T-helper 1 cell treated with Interleukin-12 subunit alpha and Interleukin-12 subunit beta and Interleukin-4 antibody, amounts not matched to agents 30 ng/mL and 1 ng/mL, for 36 hours (primary cell): ENCODE data around the gene ANAPC2. TPM values are rescaled to one million over a fixed set of nuclear protein-coding genes. Genes with fewer than 3 reads are reported as not detected.

Experiments used
- intact Hi-C: fragments of 100-400 bp; cut with micrococcal nuclease; formaldehyde crosslinking; loops from one replicate; pipeline ENCODE4 v1.15.1; 2024
- total RNA-seq: library from RNA; stranded (reverse); gene quantifications from 2 replicates; pipeline ENCODE4 v1.2.3, GENCODE V29; 2022

The ANAPC2 gene
- total RNA-seq, 1 donor from 2014 or later = 77.0 TPM

DNA sequence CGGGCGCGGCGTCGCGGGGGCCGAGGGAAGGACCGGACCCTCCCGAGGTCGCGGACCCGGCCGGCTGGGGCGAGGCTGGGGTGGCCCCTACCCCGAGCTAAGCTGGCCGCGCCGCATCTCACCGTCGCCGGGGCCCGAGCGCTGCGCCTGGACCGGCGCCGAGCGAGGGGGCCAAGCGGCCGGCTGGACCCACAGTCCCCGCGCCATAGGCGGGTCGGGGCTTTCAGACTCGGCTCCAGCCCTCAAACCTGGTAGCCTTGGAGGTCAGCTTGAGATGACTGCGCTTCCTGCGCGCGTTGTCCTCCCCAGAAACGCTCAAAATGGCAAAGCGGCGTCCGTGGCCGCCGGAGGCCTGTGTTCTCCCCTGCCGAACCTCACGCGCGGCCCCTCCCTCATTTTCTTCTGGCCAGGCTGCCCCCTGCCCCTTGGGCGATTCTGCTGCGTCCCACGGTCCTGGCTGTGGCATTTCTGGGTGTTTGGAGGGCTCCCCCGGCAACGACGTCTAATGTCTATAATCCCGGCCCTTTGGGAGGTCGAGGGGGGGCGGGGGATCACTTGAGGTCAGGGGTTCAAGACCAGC, 58.1 kb downstream of the ANAPC2 start:
- intact Hi-C loops = no loop called here

DNA sequence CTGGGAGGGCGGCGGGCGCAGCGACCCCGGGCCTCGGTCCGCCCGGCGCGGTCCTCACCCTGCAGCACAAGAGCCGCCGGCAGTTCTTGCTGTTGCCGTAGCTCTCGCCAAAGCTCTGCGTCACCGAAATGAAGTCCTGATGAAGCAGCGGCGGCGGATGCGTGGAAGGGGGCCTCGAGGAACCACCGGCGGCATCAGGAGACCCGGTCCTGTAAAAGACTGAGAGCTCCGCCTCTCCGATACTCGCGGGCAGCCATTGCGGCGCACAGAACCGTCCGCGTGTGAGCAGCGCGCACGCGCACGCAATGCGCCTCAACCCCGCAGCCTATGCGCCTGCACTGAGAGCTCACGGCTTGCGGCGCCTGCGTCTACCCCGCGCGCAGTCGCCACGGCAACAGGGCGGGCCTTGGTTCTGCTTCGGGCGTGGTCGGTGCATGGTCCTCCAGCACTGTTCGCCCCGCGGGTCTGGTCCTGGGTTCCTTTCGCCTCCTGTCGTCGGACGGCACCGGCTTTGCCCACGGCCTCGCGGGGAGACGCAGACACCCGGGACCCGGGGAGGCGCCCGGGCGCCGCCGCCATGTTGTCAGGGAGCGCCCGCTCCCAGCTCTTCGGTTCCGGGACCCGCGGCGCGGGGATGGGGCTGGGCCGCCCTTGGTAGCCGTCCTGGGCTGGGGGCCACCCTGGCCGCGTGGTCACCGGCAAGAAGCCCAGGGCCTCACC, 58.7 kb downstream of the ANAPC2 start:
- intact Hi-C loops = loop anchor here (1.0 to 2.0 kb wide), 8 partner anchors 15 to 287 kb away; partner anchors contain the start of genes AJM1, ANAPC2, DPP7 and MAN1B1

DNA sequence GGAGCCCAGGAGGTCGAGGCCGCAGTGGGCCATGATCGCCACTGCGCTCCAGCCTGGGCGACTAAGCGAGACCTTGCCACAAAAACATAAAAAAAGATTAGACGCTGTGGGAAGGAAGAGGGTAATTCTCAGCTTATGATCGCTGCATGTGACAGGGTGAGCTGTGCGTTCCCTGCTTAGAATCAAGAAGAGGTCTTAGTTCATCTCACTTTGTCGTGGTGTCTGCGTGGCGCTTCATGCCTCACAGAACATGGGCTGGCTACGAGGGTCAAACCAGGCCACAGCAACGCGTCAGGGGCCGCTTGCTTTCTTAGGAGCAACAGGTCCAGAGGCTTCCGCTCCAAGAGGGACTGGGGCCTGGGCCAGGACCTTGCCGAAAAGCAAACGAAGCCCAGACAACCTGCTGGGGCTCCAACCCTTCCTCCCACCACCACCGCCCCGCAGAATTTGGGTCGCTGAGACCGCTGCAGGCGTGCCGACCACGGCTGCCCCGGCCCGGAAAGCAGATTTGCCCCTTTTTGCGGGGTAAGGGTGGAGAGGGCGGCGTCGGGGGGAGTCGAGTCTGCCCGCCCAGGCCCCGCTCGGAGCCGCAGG, 59.4 kb downstream of the ANAPC2 start:
- intact Hi-C loops = loop anchor here (1.0 to 2.0 kb wide), 8 partner anchors 15 to 286 kb away; partner anchors contain the start of genes AJM1, ANAPC2, DPP7 and MAN1B1

DNA sequence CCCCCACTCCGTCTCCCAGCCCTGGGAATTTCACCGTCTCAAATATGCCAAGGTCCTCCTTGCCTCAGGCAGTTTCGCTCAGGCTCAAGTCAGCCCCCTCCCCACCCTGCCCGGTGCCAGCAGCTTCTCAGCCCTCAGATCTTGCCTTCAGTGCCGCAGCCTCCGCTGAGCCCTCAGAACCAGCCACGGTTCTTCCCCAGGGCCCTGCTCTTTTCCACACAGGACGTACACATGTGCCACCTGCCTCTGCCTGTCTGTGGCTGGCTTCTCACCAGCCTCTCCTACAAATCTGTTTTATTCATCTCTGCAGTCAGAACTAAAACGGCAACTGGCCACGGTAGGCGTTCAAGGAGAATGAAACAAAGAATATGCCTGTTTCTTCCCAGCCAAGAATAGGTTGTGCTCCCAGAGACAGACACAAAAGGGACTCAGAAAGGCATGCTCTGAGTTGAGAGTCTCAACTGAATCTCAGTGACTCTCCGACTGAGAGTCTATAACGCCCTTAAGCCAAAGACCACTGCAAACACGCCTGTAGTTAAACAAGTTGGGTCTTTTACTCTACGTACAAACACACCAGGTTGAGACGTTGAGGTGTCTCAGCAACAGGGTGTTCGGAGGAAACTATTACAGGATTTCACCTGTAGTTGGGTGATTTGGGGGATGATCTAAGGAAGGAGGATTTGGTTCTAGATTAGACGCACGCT, 60.0 kb downstream of the ANAPC2 start:
- intact Hi-C loops = loop anchor here (2.0 kb wide), 1 partner anchor 286 kb away; the partner anchor contains the start of gene AJM1

DNA sequence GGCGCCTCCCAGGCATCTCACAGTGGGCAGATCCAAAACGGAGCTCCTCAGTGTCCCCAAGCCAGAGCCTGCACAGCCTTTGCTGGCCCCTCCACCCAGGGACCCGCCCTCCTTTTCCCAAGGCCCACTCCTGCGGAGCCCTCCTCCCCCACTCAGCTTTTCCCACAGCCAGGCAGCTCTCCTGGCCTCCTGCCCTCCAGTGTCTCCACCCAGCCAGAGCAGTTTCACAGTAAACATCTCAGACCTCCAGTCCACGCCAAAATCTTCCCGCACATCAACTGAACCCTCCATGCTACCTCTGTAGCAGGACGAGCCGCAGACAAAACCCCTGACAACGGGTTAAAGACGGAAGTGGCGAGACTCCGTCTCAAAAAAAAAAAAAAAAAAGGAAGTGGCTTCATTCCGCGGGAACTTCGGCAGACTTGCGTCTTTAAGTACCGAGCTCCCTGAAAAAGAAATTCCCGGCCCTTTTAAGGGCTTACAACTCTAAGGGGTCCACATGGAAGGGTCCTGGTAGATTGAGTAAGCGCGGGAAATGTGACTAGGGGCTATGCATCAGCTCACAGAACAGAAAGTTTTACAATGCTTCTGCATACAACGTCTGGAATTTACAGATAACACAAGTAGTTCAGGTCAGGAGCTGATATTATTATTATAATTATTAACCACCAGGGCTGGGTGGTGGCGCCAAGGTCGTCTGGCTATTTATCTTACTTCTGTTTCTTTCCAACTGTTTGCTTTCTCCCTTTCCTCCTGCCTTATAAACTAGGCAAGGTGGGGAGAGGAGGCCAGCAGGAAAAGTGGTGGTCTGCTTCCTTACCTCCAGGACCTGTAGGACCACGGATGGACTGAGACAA, 60.8 kb downstream of the ANAPC2 start:
- intact Hi-C loops = loop anchor here (2.0 kb wide), 1 partner anchor 285 kb away; the partner anchor contains the start of gene AJM1

DNA sequence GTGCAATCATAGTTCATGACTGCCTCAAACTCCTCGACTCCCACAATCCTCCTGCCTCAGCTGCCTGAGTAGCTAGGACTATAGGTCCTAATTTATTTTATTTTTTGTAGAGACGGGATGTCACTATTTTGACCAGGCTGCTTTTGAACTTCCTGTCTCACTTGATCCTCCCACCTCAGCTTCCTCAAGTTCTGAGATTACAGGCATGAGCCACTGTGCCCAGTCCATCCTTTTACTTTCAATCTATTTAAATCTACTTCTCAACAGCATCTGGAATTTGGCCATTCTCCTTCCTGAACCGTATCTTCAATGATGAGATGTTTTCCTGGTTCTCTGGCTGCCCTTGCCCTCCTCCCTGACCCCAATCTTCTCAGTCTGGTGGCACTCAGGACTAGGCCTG, 61.6 kb downstream of the ANAPC2 start:
- intact Hi-C loops = no loop called here

Other genes with a start within 250 kb of the ANAPC2 start
- 117 and 119 TPM in 2 replicates for gene FBXW5, start 243.8 kb downstream of the ANAPC2 start, total RNA-seq
- gene C8G, start 243.3 kb downstream of the ANAPC2 start, total RNA-seq = 3.1 and 4.2 TPM in 2 replicates
- 3.2 and 3.8 TPM in 2 replicates for gene LCN12, start 236.3 kb downstream of the ANAPC2 start, total RNA-seq
- 5.2 and 5.3 TPM in 2 replicates for gene PTGDS, start 211.1 kb downstream of the ANAPC2 start, total RNA-seq
- gene LCNL1, start 205.6 kb downstream of the ANAPC2 start, total RNA-seq = not detected in 2 replicates
- 79.8 and 84.2 TPM in 2 replicates for gene PAXX, start 196.1 kb downstream of the ANAPC2 start, total RNA-seq
- 1.4 and 1.8 TPM in 2 replicates for gene CLIC3, start 192.0 kb downstream of the ANAPC2 start, total RNA-seq
- 30.0 and 33.9 TPM in 2 replicates for gene ABCA2, start 160.3 kb downstream of the ANAPC2 start, total RNA-seq
- 1.7 and 1.9 TPM in 2 replicates for gene FUT7, start 156.5 kb downstream of the ANAPC2 start, total RNA-seq
- 56.7 and 57.3 TPM in 2 replicates for gene NPDC1, start 142.4 kb downstream of the ANAPC2 start, total RNA-seq
- gene ENTPD2, start 134.5 kb downstream of the ANAPC2 start, total RNA-seq = not detected in 2 replicates
- 19.7 and 21.1 TPM in 2 replicates for gene SAPCD2, start 118.0 kb downstream of the ANAPC2 start, total RNA-seq
- 15.1 and 15.7 TPM in 2 replicates for gene UAP1L1, start 111.0 kb downstream of the ANAPC2 start, total RNA-seq
- 50.4 and 54.3 TPM in 2 replicates for gene MAN1B1, start 101.6 kb downstream of the ANAPC2 start, total RNA-seq
- 251 and 260 TPM in 2 replicates for gene DPP7, start 73.8 kb downstream of the ANAPC2 start, total RNA-seq
- 0.15 and 0.37 TPM in 2 replicates for gene GRIN1, start 49.4 kb downstream of the ANAPC2 start, total RNA-seq
- not detected in 2 replicates for gene LRRC26, start 18.5 kb downstream of the ANAPC2 start, total RNA-seq
- not detected in 2 replicates for gene TMEM210, start 16.5 kb downstream of the ANAPC2 start, total RNA-seq
- 88.4 and 88.8 TPM in 2 replicates for gene SSNA1, start 116 bp upstream of the ANAPC2 start, total RNA-seq
- gene TPRN, start 12.2 kb upstream of the ANAPC2 start, total RNA-seq = 9.5 and 9.9 TPM in 2 replicates
- 29.4 and 30.7 TPM in 2 replicates for gene TMEM203, start 17.1 kb upstream of the ANAPC2 start, total RNA-seq
- gene NDOR1, start 17.1 kb upstream of the ANAPC2 start, total RNA-seq = 40.9 and 45.3 TPM in 2 replicates
- 4.3 and 5.0 TPM in 2 replicates for gene RNF208, start 33.7 kb upstream of the ANAPC2 start, total RNA-seq
- 0.27 TPM in 2 replicates for gene CYSRT1, start 36.6 kb upstream of the ANAPC2 start, total RNA-seq
- not detected in 2 replicates for gene RNF224, start 38.9 kb upstream of the ANAPC2 start, total RNA-seq
- gene SLC34A3, start 42.3 kb upstream of the ANAPC2 start, total RNA-seq = not detected in 2 replicates
- 275 and 280 TPM in 2 replicates for gene TUBB4B, start 52.7 kb upstream of the ANAPC2 start, total RNA-seq
- gene STPG3, start 62.7 kb upstream of the ANAPC2 start, total RNA-seq = 0.27 TPM in 1 of 2 replicates, not detected in the other
- 64.6 and 66.9 TPM in 2 replicates for gene NELFB, start 66.8 kb upstream of the ANAPC2 start, total RNA-seq
- gene TOR4A, start 89.2 kb upstream of the ANAPC2 start, total RNA-seq = 16.8 and 16.9 TPM in 2 replicates
- gene NRARP, start 113.7 kb upstream of the ANAPC2 start, total RNA-seq = 1.5 and 1.8 TPM in 2 replicates
- 8.7 and 8.9 TPM in 2 replicates for gene EXD3, start 234.6 kb upstream of the ANAPC2 start, total RNA-seq
- gene NOXA1, start 234.8 kb upstream of the ANAPC2 start, total RNA-seq = 0.44 and 0.80 TPM in 2 replicates